Activated CD4-positive, CD25-positive, alpha-beta regulatory T cell treated with anti-CD3 and anti-CD28 coated beads, Interleukin-2, amount 50 U/mL, for 24 hours (primary cell): Measurements from ENCODE around the gene HSFY1.
"Not testable (repeated sequence)": the region's sequence is repeated elsewhere in the genome, so short reads cannot be mapped to it uniquely, and the experiment has no call there.

Experiments used
- ATAC-seq, 2 donors: fragments of 150-1000 bp; cut with Tn5 transposase; one replicate each; pipeline ENCODE4 v1.10.0; 2021; ENCODE audit warnings: mild to moderate bottlenecking in 1 of 2, moderate library complexity in 1 of 2

HSFY1 gene

GRCh38 chrY:18546420-18546819 lies at the start of gene HSFY1:
HSFY1 (plus strand) TSS chrY:18546720; CDS start chrY:18546788, 68 bp downstream.
- not testable (repeated sequence) for ATAC-seq

GRCh38 chrY:18504266-18504665 lies 42.3 kb upstream of the HSFY1 start:
- ATAC-seq = not testable (repeated sequence)

- ATAC-seq = not testable (repeated sequence)
Observed at GRCh38 chrY:18530995-18531655, 15.4 kb upstream of the HSFY1 start.

- ATAC-seq = not testable (repeated sequence)
Observed at GRCh38 chrY:18538952-18539351, 7.6 kb upstream of the HSFY1 start.

GRCh38 chrY:18553132-18553531 lies 6.6 kb downstream of the HSFY1 start:
- ATAC-seq = not testable (repeated sequence)

GRCh38 chrY:18565915-18566314 lies 19.4 kb downstream of the HSFY1 start:
- ATAC-seq = not testable (repeated sequence)
